ENCODE measurements around the gene PSEN1.

Gene PSEN1

DNA sequence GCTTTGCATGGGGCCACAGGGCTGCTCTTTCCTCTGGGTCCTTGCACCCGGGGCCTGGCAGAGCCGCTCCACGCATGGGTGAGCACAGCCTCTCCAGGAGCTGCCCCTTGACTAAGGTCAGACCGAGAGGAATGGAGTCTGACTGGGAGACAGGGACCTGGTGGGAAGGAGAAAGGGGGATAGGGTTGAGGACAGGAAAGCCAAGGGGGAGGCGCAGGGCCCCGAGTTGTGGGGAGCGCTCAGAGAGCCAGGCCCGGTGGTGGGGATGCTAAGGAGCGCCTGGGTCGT lies 117.0 kb downstream of the PSEN1 start:
- FAIRE-seq: no peak
- TF ChIP-seq PAX5 (IDR thresholded peaks at IDR 0.05; ENCODE audit: insufficient read depth, low read length, severe bottlenecking): no peak
- TF ChIP-seq POU2F2 (IDR thresholded peaks at IDR 0.05; ENCODE audit: low read depth, low read length): no peak
- no peak for TF ChIP-seq TAF1 (IDR thresholded peaks at IDR 0.05; ENCODE audit: low read depth, low read length)
- no peak for TF ChIP-seq SPI1 (IDR thresholded peaks at IDR 0.05; ENCODE audit: low read depth, low read length)
- TF ChIP-seq POLR2AphosphoS5 (IDR thresholded peaks at IDR 0.05; ENCODE audit: low read depth, low read length): no peak
- no peak for TF ChIP-seq POLR2A (IDR thresholded peaks at IDR 0.05; ENCODE audit: low read depth, low read length)
- DNase-seq (ENCODE audit: insufficient read length, low spot score): no peak

DNA sequence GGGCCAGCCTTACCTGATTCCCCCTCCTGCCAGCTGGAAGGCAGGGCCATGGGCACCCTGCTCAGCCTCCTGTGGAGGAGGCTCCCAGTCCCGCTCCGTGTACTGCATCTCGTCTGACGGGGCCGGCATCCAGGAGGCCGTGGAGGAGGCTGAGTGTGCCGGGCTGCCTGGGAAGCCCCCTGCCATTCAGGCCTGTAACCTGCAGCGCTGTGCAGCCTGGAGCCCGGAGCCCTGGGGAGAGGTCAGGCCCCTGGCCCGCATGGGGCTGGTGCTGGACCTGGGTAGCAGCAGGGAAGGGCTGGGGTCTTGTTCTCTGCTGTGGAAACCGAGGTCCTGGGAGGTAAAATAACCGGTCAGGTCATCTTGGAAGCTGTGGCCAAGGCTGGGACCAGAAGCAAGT lies 117.4 kb downstream of the PSEN1 start:
- FAIRE-seq (no peak), DNase-seq (ENCODE audit: insufficient read length, low spot score) (no peak)
- TF ChIP-seq POU2F2 (IDR thresholded peaks at IDR 0.05; ENCODE audit: low read depth, low read length) (no peak), POLR2AphosphoS5 (IDR thresholded peaks at IDR 0.05; ENCODE audit: low read depth, low read length) (no peak), SPI1 (IDR thresholded peaks at IDR 0.05; ENCODE audit: low read depth, low read length) (no peak), POLR2A (IDR thresholded peaks at IDR 0.05; ENCODE audit: low read depth, low read length) (no peak), PAX5 (IDR thresholded peaks at IDR 0.05; ENCODE audit: insufficient read depth, low read length, severe bottlenecking) (no peak), TAF1 (IDR thresholded peaks at IDR 0.05; ENCODE audit: low read depth, low read length) (no peak)

DNA sequence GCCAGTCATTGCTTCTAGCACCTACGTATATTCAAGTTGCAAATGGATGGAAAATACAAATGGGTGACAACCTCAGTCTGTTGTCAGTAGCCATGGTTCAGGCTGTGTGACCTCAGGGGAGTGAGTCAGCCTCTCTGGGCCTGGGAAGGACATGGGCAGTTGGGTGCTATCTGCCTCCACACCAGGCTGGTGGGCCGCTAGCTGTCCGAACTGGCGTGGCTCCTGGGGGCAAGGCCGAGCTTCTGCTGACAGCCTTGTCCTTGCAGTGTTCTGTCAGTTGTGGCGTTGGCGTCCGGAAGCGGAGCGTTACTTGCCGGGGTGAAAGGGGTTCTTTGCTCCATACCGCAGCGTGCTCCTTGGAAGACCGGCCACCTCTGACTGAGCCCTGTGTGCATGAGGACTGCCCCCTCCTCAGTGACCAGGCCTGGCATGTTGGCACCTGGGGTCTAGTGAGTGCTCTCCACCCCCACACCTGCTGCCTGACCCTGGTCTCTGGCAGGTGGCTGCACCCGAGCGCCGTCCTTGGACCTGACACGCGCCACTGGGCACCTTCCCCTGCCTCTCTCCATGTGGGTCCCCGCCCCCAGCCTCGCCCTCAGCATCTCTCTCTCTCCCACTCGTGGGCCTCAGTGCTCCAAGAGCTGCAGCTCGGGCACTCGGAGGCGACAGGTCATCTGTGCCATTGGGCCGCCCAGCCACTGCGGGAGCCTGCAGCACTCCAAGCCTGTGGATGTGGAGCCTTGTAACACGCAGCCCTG lies 118.1 kb downstream of the PSEN1 start:
- FAIRE-seq (no peak), DNase-seq (ENCODE audit: insufficient read length, low spot score) (no peak)
- TF ChIP-seq SPI1 (IDR thresholded peaks at IDR 0.05; ENCODE audit: low read depth, low read length): no peak
- TF ChIP-seq TAF1 (IDR thresholded peaks at IDR 0.05; ENCODE audit: low read depth, low read length): no peak
- no peak for TF ChIP-seq POU2F2 (IDR thresholded peaks at IDR 0.05; ENCODE audit: low read depth, low read length)
- TF ChIP-seq POLR2AphosphoS5 (IDR thresholded peaks at IDR 0.05; ENCODE audit: low read depth, low read length): no peak
- no peak for TF ChIP-seq PAX5 (IDR thresholded peaks at IDR 0.05; ENCODE audit: insufficient read depth, low read length, severe bottlenecking)
- TF ChIP-seq POLR2A (IDR thresholded peaks at IDR 0.05; ENCODE audit: low read depth, low read length): no peak

DNA sequence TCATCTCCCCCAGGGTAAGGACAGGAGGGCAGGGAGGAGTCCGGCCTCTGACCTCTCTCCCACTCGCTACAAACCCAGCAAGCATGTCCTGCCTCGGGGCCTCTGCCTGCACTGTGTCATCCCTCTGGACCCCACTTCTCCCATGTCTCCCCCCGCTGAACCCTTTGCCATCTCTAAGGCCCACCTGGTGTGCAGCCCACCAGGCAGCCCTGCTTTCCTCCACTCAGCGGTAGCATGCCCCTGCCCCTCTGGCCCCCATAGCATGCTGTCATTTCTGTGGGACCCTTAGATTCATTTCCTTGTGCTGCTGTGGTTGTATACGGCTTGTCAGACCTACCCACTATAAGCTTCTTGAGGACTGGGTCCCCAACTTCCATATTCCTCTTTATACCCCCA lies 118.7 kb downstream of the PSEN1 start:
- TF ChIP-seq POLR2A (IDR thresholded peaks at IDR 0.05; ENCODE audit: low read depth, low read length) (no peak), TAF1 (IDR thresholded peaks at IDR 0.05; ENCODE audit: low read depth, low read length) (no peak), PAX5 (IDR thresholded peaks at IDR 0.05; ENCODE audit: insufficient read depth, low read length, severe bottlenecking) (no peak), POU2F2 (IDR thresholded peaks at IDR 0.05; ENCODE audit: low read depth, low read length) (no peak), POLR2AphosphoS5 (IDR thresholded peaks at IDR 0.05; ENCODE audit: low read depth, low read length) (no peak), SPI1 (IDR thresholded peaks at IDR 0.05; ENCODE audit: low read depth, low read length) (no peak)
- FAIRE-seq: no peak

DNA sequence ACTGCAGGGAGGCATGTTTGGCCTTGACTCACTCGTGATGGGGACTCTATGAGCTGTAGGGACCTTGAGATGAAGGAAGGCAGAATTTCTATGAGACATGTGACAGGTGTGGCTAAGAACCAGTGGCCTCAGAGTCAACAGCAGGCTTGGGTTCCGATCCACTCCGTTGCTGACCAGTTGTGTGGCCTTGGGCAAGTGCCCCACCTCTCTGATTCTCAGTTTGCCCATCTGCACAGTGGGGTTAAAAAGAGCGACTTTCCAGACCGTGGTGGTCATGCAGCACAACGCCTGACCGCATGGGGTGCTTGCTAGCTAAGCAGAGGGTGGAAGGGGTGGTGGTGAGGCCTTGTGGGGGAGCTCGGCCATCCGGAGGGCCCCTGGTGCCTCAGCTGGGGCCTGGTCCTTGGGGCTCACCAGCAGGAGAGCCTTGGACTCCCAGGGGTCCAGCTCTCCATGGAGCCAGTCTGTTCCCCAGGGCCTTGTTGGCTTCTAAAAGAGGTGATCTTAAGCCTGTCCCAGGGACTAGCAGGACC lies 119.5 kb downstream of the PSEN1 start:
- FAIRE-seq (no peak), DNase-seq (ENCODE audit: insufficient read length, low spot score) (no peak)
- TF ChIP-seq SPI1 (IDR thresholded peaks at IDR 0.05; ENCODE audit: low read depth, low read length) (no peak), POLR2A (IDR thresholded peaks at IDR 0.05; ENCODE audit: low read depth, low read length) (no peak), PAX5 (IDR thresholded peaks at IDR 0.05; ENCODE audit: insufficient read depth, low read length, severe bottlenecking) (no peak), POU2F2 (IDR thresholded peaks at IDR 0.05; ENCODE audit: low read depth, low read length) (no peak), TAF1 (IDR thresholded peaks at IDR 0.05; ENCODE audit: low read depth, low read length) (no peak), POLR2AphosphoS5 (IDR thresholded peaks at IDR 0.05; ENCODE audit: low read depth, low read length) (no peak)

More for the DNA sequence above, 118.7 kb downstream of the PSEN1 start:
- no peak for DNase-seq (ENCODE audit: insufficient read length, low spot score)

DNA sequence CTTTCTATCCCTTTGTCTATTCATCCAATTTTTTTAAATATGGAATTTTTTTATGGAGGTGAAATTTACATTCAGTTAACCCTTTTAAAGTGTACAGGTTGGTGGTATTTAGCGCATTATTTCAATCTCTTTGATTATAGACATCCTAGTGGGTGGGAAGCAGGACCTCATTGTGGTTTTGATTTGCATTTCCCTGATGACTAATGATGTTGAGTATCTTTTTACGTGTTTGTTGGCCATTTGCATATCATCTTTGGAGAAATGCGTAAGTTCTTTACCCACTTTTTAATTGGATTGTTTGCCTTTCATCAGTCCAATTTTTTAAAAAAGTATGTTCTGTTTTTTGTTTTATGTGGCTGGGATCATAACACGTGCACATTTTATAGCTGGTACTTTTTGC lies 121.8 kb downstream of the PSEN1 start:
- no peak for FAIRE-seq
- DNase-seq (ENCODE audit: insufficient read length, low spot score): no peak
- TF ChIP-seq POLR2AphosphoS5 (IDR thresholded peaks at IDR 0.05; ENCODE audit: low read depth, low read length) (no peak), POU2F2 (IDR thresholded peaks at IDR 0.05; ENCODE audit: low read depth, low read length) (peak; percentile 65; the same call in 1 of the 2 replicates), PAX5 (IDR thresholded peaks at IDR 0.05; ENCODE audit: insufficient read depth, low read length, severe bottlenecking) (no peak), POLR2A (IDR thresholded peaks at IDR 0.05; ENCODE audit: low read depth, low read length) (no peak)

DNA sequence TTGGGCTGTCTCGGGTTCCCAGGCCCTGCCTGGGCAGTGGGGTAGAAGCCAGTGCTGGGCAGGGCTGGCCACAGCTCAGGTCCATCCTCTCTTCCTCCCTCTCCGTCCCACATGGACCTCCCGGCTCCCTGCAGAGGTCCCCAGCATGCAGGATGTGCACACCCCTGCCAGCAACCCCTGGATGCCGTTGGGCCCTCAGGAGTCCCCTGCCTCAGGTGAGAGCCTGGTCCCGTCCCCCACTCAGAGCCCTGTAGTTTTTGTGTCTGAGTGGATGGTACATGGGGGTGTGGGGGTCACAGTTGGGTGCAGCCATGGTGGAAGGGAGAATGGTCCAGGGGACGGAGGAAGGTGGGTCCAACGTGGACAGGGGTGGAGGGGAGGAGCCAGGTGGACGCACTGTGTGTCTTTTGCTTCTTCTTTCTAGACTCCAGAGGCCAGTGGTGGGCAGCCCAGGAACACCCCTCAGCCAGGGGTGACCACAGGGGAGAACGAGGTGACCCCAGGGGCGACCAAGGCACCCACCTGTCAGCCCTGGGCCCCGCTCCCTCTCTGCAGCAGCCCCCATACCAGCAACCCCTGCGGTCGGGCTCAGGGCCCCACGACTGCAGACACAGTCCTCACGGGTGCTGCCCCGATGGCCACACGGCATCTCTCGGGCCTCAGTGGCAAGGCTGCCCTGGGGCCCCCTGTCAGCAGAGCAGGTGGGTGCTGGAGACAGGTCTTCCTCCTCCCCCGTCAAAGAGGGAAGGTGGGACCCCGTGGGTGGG lies 122.7 kb downstream of the PSEN1 start:
- no peak for TF ChIP-seq PAX5 (IDR thresholded peaks at IDR 0.05; ENCODE audit: insufficient read depth, low read length, severe bottlenecking)
- TF ChIP-seq POLR2AphosphoS5 (IDR thresholded peaks at IDR 0.05; ENCODE audit: low read depth, low read length): no peak
- no peak for TF ChIP-seq POU2F2 (IDR thresholded peaks at IDR 0.05; ENCODE audit: low read depth, low read length)
- TF ChIP-seq POLR2A (IDR thresholded peaks at IDR 0.05; ENCODE audit: low read depth, low read length): no peak
- no peak for TF ChIP-seq TAF1 (IDR thresholded peaks at IDR 0.05; ENCODE audit: low read depth, low read length)
- TF ChIP-seq SPI1 (IDR thresholded peaks at IDR 0.05; ENCODE audit: low read depth, low read length): no peak
- DNase-seq (ENCODE audit: insufficient read length, low spot score): no peak
- no peak for FAIRE-seq

DNA sequence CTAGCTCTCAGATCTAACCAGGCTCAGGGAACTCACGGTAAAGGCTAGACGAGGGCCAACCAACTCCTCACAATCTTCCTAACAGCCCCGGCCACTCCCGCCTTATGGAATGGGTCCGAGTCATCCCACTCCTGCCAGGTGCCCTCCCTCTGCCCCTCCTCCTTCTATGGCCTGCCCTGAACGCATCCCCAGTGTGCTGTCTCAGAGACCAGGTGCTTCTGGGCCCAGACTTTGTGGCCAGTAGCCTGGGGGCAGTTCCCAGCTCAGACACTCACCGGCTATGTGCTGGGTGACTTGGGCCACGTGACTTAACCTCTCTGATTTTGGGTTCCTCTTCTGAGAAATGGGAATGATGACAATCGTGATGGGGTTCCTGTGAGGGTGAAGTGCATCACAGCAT lies 123.5 kb downstream of the PSEN1 start:
- FAIRE-seq: no peak
- DNase-seq (ENCODE audit: insufficient read length, low spot score): no peak
- TF ChIP-seq TAF1 (IDR thresholded peaks at IDR 0.05; ENCODE audit: low read depth, low read length) (no peak), POLR2AphosphoS5 (IDR thresholded peaks at IDR 0.05; ENCODE audit: low read depth, low read length) (no peak), PAX5 (IDR thresholded peaks at IDR 0.05; ENCODE audit: insufficient read depth, low read length, severe bottlenecking) (no peak), SPI1 (IDR thresholded peaks at IDR 0.05; ENCODE audit: low read depth, low read length) (no peak), POLR2A (IDR thresholded peaks at IDR 0.05; ENCODE audit: low read depth, low read length) (no peak), POU2F2 (IDR thresholded peaks at IDR 0.05; ENCODE audit: low read depth, low read length) (no peak)

DNA sequence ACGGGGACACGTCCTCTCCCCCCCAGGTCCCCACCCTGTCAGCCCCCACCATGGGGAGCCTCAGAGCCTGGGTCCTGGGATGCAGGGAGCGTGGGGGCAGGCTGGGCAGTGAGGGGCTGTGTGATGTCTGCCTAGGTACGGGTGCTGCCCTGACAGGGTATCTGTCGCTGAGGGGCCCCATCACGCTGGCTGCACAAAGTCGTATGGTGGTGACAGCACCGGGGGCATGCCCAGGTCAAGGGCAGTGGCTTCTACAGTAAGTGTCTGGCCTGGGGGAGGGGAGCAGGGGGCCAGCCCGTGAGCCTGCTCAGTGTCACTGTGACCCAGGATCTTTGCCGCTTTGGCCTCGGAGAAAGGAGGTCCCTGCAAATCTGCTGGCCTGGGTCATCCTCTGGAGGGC lies 124.3 kb downstream of the PSEN1 start:
- FAIRE-seq (no peak), DNase-seq (ENCODE audit: insufficient read length, low spot score) (no peak)
- TF ChIP-seq TAF1 (IDR thresholded peaks at IDR 0.05; ENCODE audit: low read depth, low read length) (no peak), POU2F2 (IDR thresholded peaks at IDR 0.05; ENCODE audit: low read depth, low read length) (no peak), SPI1 (IDR thresholded peaks at IDR 0.05; ENCODE audit: low read depth, low read length) (no peak), PAX5 (IDR thresholded peaks at IDR 0.05; ENCODE audit: insufficient read depth, low read length, severe bottlenecking) (no peak), POLR2A (IDR thresholded peaks at IDR 0.05; ENCODE audit: low read depth, low read length) (no peak), POLR2AphosphoS5 (IDR thresholded peaks at IDR 0.05; ENCODE audit: low read depth, low read length) (no peak)

All from GM12891 (cell line).